HepG2 (cell line): ENCODE results near the gene MRPL50. TPM values are rescaled to one million over a fixed set of nuclear protein-coding genes. Genes with fewer than 3 reads are reported as not detected.

Experiments used
- CEBPB ChIP-seq: IDR thresholded peaks from 2 replicates; pipeline ENCODE4 v1.6.1; 2011; ENCODE audit warnings: low read depth, low read length, improper control_type of control experiment, borderline replicate concordance
- GATAD2A ChIP-seq: IDR thresholded peaks from 2 replicates; pipeline ENCODE4 v1.6.1; 2016
- GPN1 ChIP-seq: sonication (generic); formaldehyde crosslinking; IDR thresholded peaks from 2 replicates; pipeline ENCODE4 v1.5.1; 2020; ENCODE audit warnings: missing genetic modification reagents, borderline replicate concordance
- KMT2B ChIP-seq: IDR thresholded peaks from 2 replicates; pipeline ENCODE4 v1.6.1; 2016; ENCODE audit warnings: missing genetic modification reagents, missing compliant biosample characterization
- NCOA1 ChIP-seq: sonication (generic); formaldehyde crosslinking; IDR thresholded peaks from 2 replicates; pipeline ENCODE4 v1.9.0; 2021; ENCODE audit warnings: missing genetic modification reagents
- NRL ChIP-seq: sonication (generic); formaldehyde crosslinking; IDR thresholded peaks from 2 replicates; pipeline ENCODE4 v1.5.0; 2020; ENCODE audit warnings: missing genetic modification reagents, mild to moderate bottlenecking, moderate library complexity, borderline replicate concordance
- PAF1 ChIP-seq: IDR thresholded peaks from 2 replicates; pipeline ENCODE4 v1.6.1; 2016; ENCODE audit warnings: missing genetic modification reagents, missing compliant biosample characterization
- PHF8 ChIP-seq: sonication (generic); formaldehyde crosslinking; IDR thresholded peaks from 2 replicates; pipeline ENCODE4 v1.5.0; 2020; ENCODE audit warnings: missing genetic modification reagents
- SATB2 ChIP-seq: sonication (generic); formaldehyde crosslinking; IDR thresholded peaks from 2 replicates; pipeline ENCODE4 v1.5.0; 2020; ENCODE audit warnings: missing genetic modification reagents
- SKI ChIP-seq: fragments of 450-650 bp; IDR thresholded peaks from one replicate; pipeline ENCODE4 v1.6.1; 2018; ENCODE audit warnings: mild to moderate bottlenecking; ENCODE audit not compliant: partially characterized antibody
- SRY ChIP-seq: sonication (generic); formaldehyde crosslinking; IDR thresholded peaks from 2 replicates; pipeline ENCODE4 v1.8.0; 2022; ENCODE audit warnings: mild to moderate bottlenecking, missing genetic modification reagents
- SSRP1 ChIP-seq: IDR thresholded peaks from 2 replicates; pipeline ENCODE4 v1.6.1; 2016; ENCODE audit warnings: control low read depth
- TOPORS ChIP-seq: sonication (generic); formaldehyde crosslinking; IDR thresholded peaks from 2 replicates; pipeline ENCODE4 v1.8.0; 2023; ENCODE audit warnings: mild to moderate bottlenecking, missing genetic modification reagents
- YEATS4 ChIP-seq: sonication (generic); formaldehyde crosslinking; IDR thresholded peaks from 2 replicates; pipeline ENCODE4 v1.4.0; 2020; ENCODE audit warnings: missing genetic modification reagents, borderline replicate concordance
- ZBTB7A ChIP-seq: sonication (generic); formaldehyde crosslinking; IDR thresholded peaks from 2 replicates; pipeline ENCODE4 v1.8.0; 2022; ENCODE audit warnings: mild to moderate bottlenecking, missing genetic modification reagents
- ZFAT ChIP-seq: sonication (generic); formaldehyde crosslinking; conservative IDR thresholded peaks from 2 replicates; pipeline ENCODE4 v1.8.1; 2023; ENCODE audit warnings: missing genetic modification reagents, inconsistent platforms
- ZMAT3 ChIP-seq: sonication (generic); formaldehyde crosslinking; conservative IDR thresholded peaks from 2 replicates; pipeline ENCODE4 v1.7.0; 2021; ENCODE audit warnings: missing genetic modification reagents
- ZNF446 ChIP-seq: sonication (generic); formaldehyde crosslinking; IDR thresholded peaks from 2 replicates; pipeline ENCODE4 v1.5.0; 2020; ENCODE audit warnings: mild to moderate bottlenecking, missing genetic modification reagents
- ZNF589 ChIP-seq: sonication (generic); formaldehyde crosslinking; conservative IDR thresholded peaks from 2 replicates; pipeline ENCODE4 v1.8.0; 2022; ENCODE audit warnings: mild to moderate bottlenecking, moderate library complexity, missing genetic modification reagents
- ZNF816 ChIP-seq: sonication (generic); formaldehyde crosslinking; IDR thresholded peaks from 2 replicates; pipeline ENCODE4 v1.8.0; 2022; ENCODE audit warnings: missing genetic modification reagents, mild to moderate bottlenecking, borderline replicate concordance
- ZNF841 ChIP-seq: sonication (generic); formaldehyde crosslinking; IDR thresholded peaks from 2 replicates; pipeline ENCODE4 v1.8.1; 2023; ENCODE audit warnings: missing genetic modification reagents, borderline replicate concordance
- polyA plus RNA-seq, 8 experiments: library from polyadenylated mRNA; depleted of rRNA in 3 of 8; stranded (reverse) in 7 of 8; unstranded in 1 of 8; fragments of >200 nt; fragmentation: Illumina TruSeq in 4 of 8; extraction: Trizol in 4 of 8; gene quantifications; 2 replicates each; pipeline versions ENCODE4 v1.2.1 to v1.2.3, GENCODE V29; 2011 to 2016; ENCODE audit warnings: low read depth in 4 of 8, missing spikeins in 1 of 8, mixed read lengths in 1 of 8; ENCODE audit not compliant: insufficient read depth in 1 of 8
- total RNA-seq, 5 experiments: library from RNA; depleted of rRNA; stranded (reverse); fragments of >200 nt; fragmentation: Illumina TruSeq; extraction: Trizol; gene quantifications; 2 replicates each; pipeline ENCODE4 v1.2.3, GENCODE V29; 2016; ENCODE audit warnings: low read depth in 1 of 5
- TF ChIP-seq, protein P1 (sequence below): sonication (generic); formaldehyde crosslinking; IDR thresholded peaks from 2 replicates; pipeline ENCODE4 v1.4.0; 2020; ENCODE audit warnings: missing genetic modification reagents, mild to moderate bottlenecking, borderline replicate concordance
- TF ChIP-seq, protein P2 (sequence below): sonication (generic); formaldehyde crosslinking; IDR thresholded peaks from 2 replicates; pipeline ENCODE4 v1.5.0; 2020; ENCODE audit warnings: missing genetic modification reagents
- TF ChIP-seq, protein P3 (sequence below): sonication (generic); formaldehyde crosslinking; IDR thresholded peaks from 2 replicates; pipeline ENCODE4 v1.4.0; 2020; ENCODE audit warnings: missing genetic modification reagents, mild to moderate bottlenecking, borderline replicate concordance

Gene MRPL50
- total and polyA plus RNA-seq, 2 of the 13 experiments (the other 11 are each of a cell fraction or from before 2014, with no cell fraction given) = 37.1 to 70.0 TPM

DNA sequence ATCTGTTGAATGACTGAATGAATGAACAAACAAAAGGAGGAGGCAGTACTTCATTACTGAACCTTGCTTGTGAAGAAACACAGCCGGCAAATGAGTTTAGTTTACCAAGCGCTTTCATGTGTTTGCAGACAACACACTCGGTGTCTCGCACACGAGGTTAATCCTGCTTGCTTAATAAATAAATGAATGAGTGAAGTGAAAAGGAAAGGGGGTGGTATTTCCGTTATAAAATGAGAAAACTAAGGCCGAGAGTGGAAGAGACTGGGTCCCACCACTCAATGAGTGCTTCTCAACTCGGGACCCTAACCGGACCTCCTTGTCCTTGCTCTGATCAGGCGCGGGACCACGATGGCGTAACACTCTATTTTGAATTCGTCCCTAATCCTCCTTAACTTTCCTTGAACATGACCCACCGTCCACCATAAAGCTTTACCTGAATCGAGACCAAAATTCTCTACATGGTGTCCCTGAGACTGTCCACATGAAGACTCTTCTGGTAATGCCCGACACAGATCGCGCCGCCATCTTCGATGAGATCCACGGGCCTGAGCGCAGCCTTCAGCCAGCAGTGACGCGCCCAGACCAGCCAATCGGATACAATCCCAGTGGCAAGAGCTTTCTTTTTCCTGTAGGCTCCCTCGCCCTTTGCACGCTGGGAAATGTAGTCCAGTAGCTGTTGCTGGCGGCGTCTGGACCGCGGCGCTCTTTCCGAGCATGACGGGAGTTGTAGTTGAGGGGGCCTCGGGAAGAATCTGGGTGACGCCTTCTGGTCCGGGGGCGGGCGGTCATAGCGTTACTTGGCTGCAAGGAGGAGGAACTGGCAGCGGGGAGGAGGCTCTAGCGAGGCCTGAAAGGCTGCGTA, at the start of gene MRPL50, which contains the start of gene ZNF189 (continued):
- TF ChIP-seq SRY (0 out of 2 replicates have a peak, but pooled peaks have one; percentile 73), SSRP1 (CRISPR knock-in tag) (peak; percentile 86; the same call in 1 of the 2 replicates), GATAD2A (peak; percentile 64), ZMAT3 (peak; percentile 56), TOPORS (peak; percentile 22), PHF8 (CRISPR knock-in tag) (peak; percentile 82), ZFAT (CRISPR knock-in tag) (no peak), CEBPB (peak; percentile 14; the same call in 1 of the 2 replicates), ZNF589 (CRISPR knock-in tag) (no peak), SKI (peak; percentile 60), ZNF841 (CRISPR knock-in tag) (no peak), PAF1 (no peak), ZNF446 (CRISPR knock-in tag) (0 out of 2 replicates have a peak, but pooled peaks have one; percentile 54), ZBTB7A (CRISPR knock-in tag) (no peak; the same call in 1 of the 2 replicates), GPN1 (no peak), NRL (CRISPR knock-in tag) (no peak), ZNF816 (CRISPR knock-in tag) (0 out of 2 replicates have a peak, but pooled peaks have one; percentile 60), SATB2 (no peak), NCOA1 (peak; percentile 46; the same call in 1 of the 2 replicates), YEATS4 (CRISPR knock-in tag) (peak; percentile 76; the same call in 1 of the 2 replicates), KMT2B (CRISPR knock-in tag) (peak; percentile 96)
- TF ChIP-seq, protein P1, sequence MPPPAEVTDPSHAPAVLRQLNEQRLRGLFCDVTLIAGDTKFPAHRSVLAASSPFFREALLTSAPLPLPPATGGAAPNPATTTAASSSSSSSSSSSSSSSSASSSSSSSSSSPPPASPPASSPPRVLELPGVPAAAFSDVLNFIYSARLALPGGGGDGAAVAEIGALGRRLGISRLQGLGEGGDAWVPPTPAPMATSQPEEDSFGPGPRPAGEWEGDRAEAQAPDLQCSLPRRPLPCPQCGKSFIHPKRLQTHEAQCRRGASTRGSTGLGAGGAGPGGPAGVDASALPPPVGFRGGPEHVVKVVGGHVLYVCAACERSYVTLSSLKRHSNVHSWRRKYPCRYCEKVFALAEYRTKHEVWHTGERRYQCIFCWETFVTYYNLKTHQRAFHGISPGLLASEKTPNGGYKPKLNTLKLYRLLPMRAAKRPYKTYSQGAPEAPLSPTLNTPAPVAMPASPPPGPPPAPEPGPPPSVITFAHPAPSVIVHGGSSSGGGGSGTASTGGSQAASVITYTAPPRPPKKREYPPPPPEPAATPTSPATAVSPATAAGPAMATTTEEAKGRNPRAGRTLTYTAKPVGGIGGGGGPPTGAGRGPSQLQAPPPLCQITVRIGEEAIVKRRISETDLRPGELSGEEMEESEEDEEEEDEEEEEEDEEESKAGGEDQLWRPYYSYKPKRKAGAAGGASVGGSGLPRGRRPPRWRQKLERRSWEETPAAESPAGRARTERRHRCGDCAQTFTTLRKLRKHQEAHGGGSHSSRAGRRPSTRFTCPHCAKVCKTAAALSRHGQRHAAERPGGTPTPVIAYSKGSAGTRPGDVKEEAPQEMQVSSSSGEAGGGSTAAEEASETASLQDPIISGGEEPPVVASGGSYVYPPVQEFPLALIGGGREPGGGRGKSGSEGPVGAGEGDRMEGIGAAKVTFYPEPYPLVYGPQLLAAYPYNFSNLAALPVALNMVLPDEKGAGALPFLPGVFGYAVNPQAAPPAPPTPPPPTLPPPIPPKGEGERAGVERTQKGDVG = no peak
- TF ChIP-seq, protein P2, sequence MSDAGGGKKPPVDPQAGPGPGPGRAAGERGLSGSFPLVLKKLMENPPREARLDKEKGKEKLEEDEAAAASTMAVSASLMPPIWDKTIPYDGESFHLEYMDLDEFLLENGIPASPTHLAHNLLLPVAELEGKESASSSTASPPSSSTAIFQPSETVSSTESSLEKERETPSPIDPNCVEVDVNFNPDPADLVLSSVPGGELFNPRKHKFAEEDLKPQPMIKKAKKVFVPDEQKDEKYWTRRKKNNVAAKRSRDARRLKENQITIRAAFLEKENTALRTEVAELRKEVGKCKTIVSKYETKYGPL (CRISPR knock-in tag) = no peak
- TF ChIP-seq, protein P3, sequence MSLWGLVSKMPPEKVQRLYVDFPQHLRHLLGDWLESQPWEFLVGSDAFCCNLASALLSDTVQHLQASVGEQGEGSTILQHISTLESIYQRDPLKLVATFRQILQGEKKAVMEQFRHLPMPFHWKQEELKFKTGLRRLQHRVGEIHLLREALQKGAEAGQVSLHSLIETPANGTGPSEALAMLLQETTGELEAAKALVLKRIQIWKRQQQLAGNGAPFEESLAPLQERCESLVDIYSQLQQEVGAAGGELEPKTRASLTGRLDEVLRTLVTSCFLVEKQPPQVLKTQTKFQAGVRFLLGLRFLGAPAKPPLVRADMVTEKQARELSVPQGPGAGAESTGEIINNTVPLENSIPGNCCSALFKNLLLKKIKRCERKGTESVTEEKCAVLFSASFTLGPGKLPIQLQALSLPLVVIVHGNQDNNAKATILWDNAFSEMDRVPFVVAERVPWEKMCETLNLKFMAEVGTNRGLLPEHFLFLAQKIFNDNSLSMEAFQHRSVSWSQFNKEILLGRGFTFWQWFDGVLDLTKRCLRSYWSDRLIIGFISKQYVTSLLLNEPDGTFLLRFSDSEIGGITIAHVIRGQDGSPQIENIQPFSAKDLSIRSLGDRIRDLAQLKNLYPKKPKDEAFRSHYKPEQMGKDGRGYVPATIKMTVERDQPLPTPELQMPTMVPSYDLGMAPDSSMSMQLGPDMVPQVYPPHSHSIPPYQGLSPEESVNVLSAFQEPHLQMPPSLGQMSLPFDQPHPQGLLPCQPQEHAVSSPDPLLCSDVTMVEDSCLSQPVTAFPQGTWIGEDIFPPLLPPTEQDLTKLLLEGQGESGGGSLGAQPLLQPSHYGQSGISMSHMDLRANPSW (CRISPR knock-in tag) = no peak
